ENCODE data around the gene SLC2A9. TPM values are rescaled to one million over a fixed set of nuclear protein-coding genes. Genes with fewer than 3 reads are reported as not detected.

SLC2A9 gene
- total and polyA plus RNA-seq, 8 donors, result 0.61 to 35.3 (median 2.7) TPM

- H3K27ac ChIP-seq, result no peak overlapping the region
- no peak overlapping the region for H3K4me3 ChIP-seq
- 86 to 100% (median 92%) methylated on average over 3 of the region's 3 CpGs for WGBS, 5 donors
- no peaks in the 10 kb centered on the region for H3K27me3 ChIP-seq
- TF ChIP-seq POLR2A (IDR thresholded peaks at IDR 0.05), result no peak
- TF ChIP-seq EP300 (IDR thresholded peaks at IDR 0.05), result no peak
- TF ChIP-seq CTCF (IDR thresholded peaks at IDR 0.05), result no peak
- no peak for TF ChIP-seq POLR2AphosphoS5 (IDR thresholded peaks at IDR 0.05)
- intact Hi-C loops (cut with DNase I; ENCODE audit: low total_unique reads), result no loop called here
- DNase-seq, result no peak
- no peaks in the 10 kb centered on the region for H3K36me3 ChIP-seq
- H3K9me3 ChIP-seq, result no peaks in the 10 kb centered on the region
- H3K4me1 ChIP-seq, result peaks cover 0 to 6% (median 0%) of the 10 kb centered on the region in 4 donors
Measured at GRCh38 chr4:9926586-9926985, 94.7 kb downstream of the SLC2A9 start.

GRCh38 chr4:9925750-9926439, 95.4 kb downstream of the SLC2A9 start:
- H3K9me3 ChIP-seq, result no peaks in the 10 kb centered on the region
- peaks cover 0 to 6% (median 0%) of the 10 kb centered on the region in 4 donors for H3K4me1 ChIP-seq
- intact Hi-C loops (cut with DNase I; ENCODE audit: low total_unique reads), result no loop called here
- H3K4me3 ChIP-seq, result no peak overlapping the region
- TF ChIP-seq EP300 (IDR thresholded peaks at IDR 0.05) (no peak), POLR2AphosphoS5 (IDR thresholded peaks at IDR 0.05) (no peak), CTCF (IDR thresholded peaks at IDR 0.05) (no peak)
- WGBS, 5 donors, result 80 to 89% (median 85%) methylated on average over 7 to 8 of the region's 8 CpGs
- no peak overlapping the region for H3K27ac ChIP-seq
- no peaks in the 10 kb centered on the region for H3K36me3 ChIP-seq
- H3K27me3 ChIP-seq, result no peaks in the 10 kb centered on the region
- DNase-seq, result no peak

GRCh38 chr4:9924750-9925149, 96.5 kb downstream of the SLC2A9 start:
- peaks cover 0 to 6% (median 0%) of the 10 kb centered on the region in 4 donors for H3K4me1 ChIP-seq
- no peaks in the 10 kb centered on the region for H3K9me3 ChIP-seq
- no peaks in the 10 kb centered on the region for H3K27me3 ChIP-seq
- no peaks in the 10 kb centered on the region for H3K36me3 ChIP-seq
- intact Hi-C loops (cut with DNase I; ENCODE audit: low total_unique reads), result no loop called here
- WGBS, 5 donors, result 61 to 76% (median 66%) methylated on average over 4 of the region's 4 CpGs
- H3K27ac ChIP-seq, result no peak overlapping the region
- no peak for TF ChIP-seq POLR2A (IDR thresholded peaks at IDR 0.05)
- no peak for TF ChIP-seq CTCF (IDR thresholded peaks at IDR 0.05)
- no peak for TF ChIP-seq POLR2AphosphoS5 (IDR thresholded peaks at IDR 0.05)
- TF ChIP-seq EP300 (IDR thresholded peaks at IDR 0.05), result no peak
- H3K4me3 ChIP-seq, result no peak overlapping the region
- DNase-seq, result peak in 1 of 2 donors; percentile 27

GRCh38 chr4:9923195-9923812, 98.0 kb downstream of the SLC2A9 start:
- Histone ChIP-seq H3K36me3 (no peaks in the 10 kb centered on the region), H3K27me3 (no peaks in the 10 kb centered on the region), H3K4me1 (peaks cover 0 to 6% (median 0%) of the 10 kb centered on the region in 4 donors), H3K4me3 (no peak overlapping the region), H3K9me3 (no peaks in the 10 kb centered on the region), H3K27ac (no peak overlapping the region)
- no peak for DNase-seq
- TF ChIP-seq POLR2A (IDR thresholded peaks at IDR 0.05) (no peak), CTCF (IDR thresholded peaks at IDR 0.05) (no peak), POLR2AphosphoS5 (IDR thresholded peaks at IDR 0.05) (no peak), EP300 (IDR thresholded peaks at IDR 0.05) (no peak)
- 78 to 84% (median 83%) methylated on average over 12 of the region's 12 CpGs for WGBS, 5 donors
- intact Hi-C loops (cut with DNase I; ENCODE audit: low total_unique reads), result no loop called here

All from stomach (tissue), 9 donors.